ENCODE data around the gene BMP2K.
"Not testable (repeated sequence)": the region's sequence is repeated elsewhere in the genome, so short reads cannot be mapped to it uniquely, and the experiment has no call there.

BMP2K gene

GRCh38 chr4:78796526-78796925, 20.4 kb downstream of the BMP2K start:
- no peak for DNase-seq

- no peak for DNase-seq
Observed at GRCh38 chr4:78797777-78798284, 21.7 kb downstream of the BMP2K start.

GRCh38 chr4:78799551-78800495, 23.7 kb downstream of the BMP2K start:
- no peak for DNase-seq

GRCh38 chr4:78800965-78801364, 24.8 kb downstream of the BMP2K start:
- no peak for DNase-seq

- no peak for DNase-seq
Observed at GRCh38 chr4:78803983-78804382, 27.8 kb downstream of the BMP2K start.

GRCh38 chr4:78806943-78807460, 30.9 kb downstream of the BMP2K start:
- no peak for DNase-seq

- DNase-seq = no peak
Observed at GRCh38 chr4:78809295-78809694, 33.1 kb downstream of the BMP2K start.

- no peak for DNase-seq
Observed at GRCh38 chr4:78809928-78810835, 34.0 kb downstream of the BMP2K start.

- no peak for DNase-seq
Observed at GRCh38 chr4:78811034-78811433, 34.9 kb downstream of the BMP2K start.

- no peak for DNase-seq
Observed at GRCh38 chr4:78818530-78819079, 42.5 kb downstream of the BMP2K start.

- DNase-seq = no peak
Observed at GRCh38 chr4:78824001-78824400, 47.9 kb downstream of the BMP2K start.

GRCh38 chr4:78827191-78827590, 51.0 kb downstream of the BMP2K start:
- DNase-seq = no peak

GRCh38 chr4:78829296-78829695, 53.1 kb downstream of the BMP2K start:
- no peak for DNase-seq

GRCh38 chr4:78839676-78840075, 63.5 kb downstream of the BMP2K start:
- DNase-seq = not testable (repeated sequence)

- not testable (repeated sequence) for DNase-seq
Observed at GRCh38 chr4:78840286-78840685, 64.1 kb downstream of the BMP2K start.

- DNase-seq = no peak
Observed at GRCh38 chr4:78845472-78845871, 69.3 kb downstream of the BMP2K start.

- no peak for DNase-seq
Observed at GRCh38 chr4:78846258-78846657, 70.1 kb downstream of the BMP2K start.

- no peak for DNase-seq
Observed at GRCh38 chr4:78862314-78862737, 86.2 kb downstream of the BMP2K start.

GRCh38 chr4:78863254-78863869, 87.2 kb downstream of the BMP2K start:
- no peak for DNase-seq

- no peak for DNase-seq
Observed at GRCh38 chr4:78863991-78864390, 87.8 kb downstream of the BMP2K start.

GRCh38 chr4:78864405-78865024, 88.4 kb downstream of the BMP2K start:
- no peak for DNase-seq

- no peak for DNase-seq
Observed at GRCh38 chr4:78865451-78865850, 89.3 kb downstream of the BMP2K start.

Data from activated CD8-positive, alpha-beta memory T cell treated with anti-CD3 and anti-CD28 coated beads, Interleukin-2, amount 50 U/mL, for 48 hours (primary cell).